GM18511 (cell line): ENCODE measurements around the gene LYAR.
"Not testable (repeated sequence)": the region's sequence is repeated elsewhere in the genome, so short reads cannot be mapped to it uniquely, and the experiment has no call there.

Experiments used
- ATAC-seq: cut with Tn5 transposase; IDR thresholded peaks from one replicate; pipeline ENCODE4 v1.9.1; 2021; ENCODE audit warnings: mild to moderate bottlenecking, moderate library complexity; ENCODE audit not compliant: unreplicated experiment

The LYAR gene

GRCh38 chr4:4269331-4269731 lies 20.6 kb downstream of the LYAR start:
- no peak for ATAC-seq

DNA sequence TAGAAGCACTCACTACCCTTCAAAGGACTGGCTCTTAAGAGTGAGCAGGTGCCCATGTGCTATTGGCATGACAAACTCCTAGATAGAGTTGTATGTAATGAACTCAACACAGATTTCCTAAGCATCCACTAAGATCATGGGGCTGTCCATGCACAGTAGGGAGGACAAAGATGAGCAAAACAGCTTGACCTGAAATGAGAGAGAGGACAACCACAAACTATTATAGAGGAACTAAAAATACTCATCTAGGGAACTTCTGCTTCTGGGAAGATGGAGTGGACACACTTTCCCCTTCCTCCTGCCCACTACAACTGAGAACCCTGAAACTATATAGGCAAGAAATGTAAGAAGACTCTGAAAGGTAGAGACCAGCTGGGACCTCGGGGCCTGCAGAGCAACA lies 21.2 kb downstream of the LYAR start:
- no peak for ATAC-seq

- ATAC-seq: no peak
Observed at GRCh38 chr4:4267981-4268380, 22.0 kb downstream of the LYAR start.

GRCh38 chr4:4260185-4260751 lies 29.7 kb downstream of the LYAR start:
- no peak for ATAC-seq

GRCh38 chr4:4259484-4260100 lies 30.4 kb downstream of the LYAR start:
- ATAC-seq: no peak

GRCh38 chr4:4257705-4258104 lies 32.2 kb downstream of the LYAR start:
- ATAC-seq: not testable (repeated sequence)

DNA sequence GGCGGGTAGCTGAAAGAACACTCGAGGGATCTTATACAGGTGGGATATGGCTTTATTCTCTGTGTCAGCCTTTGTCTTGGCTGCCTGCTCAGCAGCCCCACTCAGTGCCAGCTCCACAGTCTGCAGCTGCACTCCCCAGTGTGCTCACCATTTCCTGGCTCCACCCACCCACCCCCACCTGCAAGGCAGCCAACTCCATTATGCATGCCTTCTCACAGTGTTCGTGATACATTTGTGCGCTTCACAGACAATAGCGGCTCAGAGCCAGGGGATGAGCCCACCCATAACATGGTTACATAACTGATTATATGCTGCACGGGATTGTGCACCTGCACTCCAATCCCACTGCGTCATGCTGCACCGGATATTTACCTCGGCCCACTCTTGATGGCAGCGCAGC lies 33.2 kb downstream of the LYAR start:
- ATAC-seq: no peak

DNA sequence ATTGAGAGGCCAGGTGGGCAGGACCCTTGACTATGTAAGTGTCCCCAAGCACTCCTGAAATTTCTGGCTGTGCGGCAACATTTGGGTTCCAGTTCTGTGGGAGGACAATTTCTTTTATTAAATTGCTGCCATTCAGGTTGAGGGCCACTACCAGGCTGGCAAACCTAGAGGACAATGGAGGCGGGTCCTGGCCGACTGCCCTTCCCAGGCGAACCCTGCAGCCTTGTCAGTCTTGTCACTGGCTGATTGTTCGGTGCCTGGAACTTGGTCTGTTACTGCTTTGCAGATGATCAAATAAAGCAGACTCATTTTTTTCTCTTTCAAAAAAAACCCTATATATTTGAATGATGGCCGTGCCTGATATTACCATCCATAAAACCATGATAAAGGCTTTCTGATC lies 35.3 kb downstream of the LYAR start:
- no peak for ATAC-seq

DNA sequence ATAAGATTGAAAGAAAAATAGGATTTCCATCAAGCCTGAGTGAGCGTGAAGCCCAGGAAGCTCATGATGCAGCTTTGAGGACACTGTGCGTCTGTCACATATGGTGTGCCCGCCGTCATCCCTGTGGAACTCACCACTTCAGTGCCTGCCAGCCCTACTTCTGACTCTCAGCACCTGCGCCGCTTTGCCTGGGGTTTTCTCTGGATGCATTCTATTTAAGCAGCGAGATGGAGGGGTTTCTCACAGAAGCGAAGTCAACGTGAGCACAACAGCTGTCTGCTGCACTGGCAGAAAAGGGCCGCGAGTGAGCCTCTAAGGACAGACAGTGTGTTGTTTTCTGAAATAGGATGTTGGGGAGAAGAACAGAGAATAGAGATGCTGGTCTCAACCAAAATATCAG lies 35.8 kb downstream of the LYAR start:
- ATAC-seq: no peak

GRCh38 chr4:4249866-4250265 lies 40.1 kb downstream of the LYAR start:
- ATAC-seq: no peak

DNA sequence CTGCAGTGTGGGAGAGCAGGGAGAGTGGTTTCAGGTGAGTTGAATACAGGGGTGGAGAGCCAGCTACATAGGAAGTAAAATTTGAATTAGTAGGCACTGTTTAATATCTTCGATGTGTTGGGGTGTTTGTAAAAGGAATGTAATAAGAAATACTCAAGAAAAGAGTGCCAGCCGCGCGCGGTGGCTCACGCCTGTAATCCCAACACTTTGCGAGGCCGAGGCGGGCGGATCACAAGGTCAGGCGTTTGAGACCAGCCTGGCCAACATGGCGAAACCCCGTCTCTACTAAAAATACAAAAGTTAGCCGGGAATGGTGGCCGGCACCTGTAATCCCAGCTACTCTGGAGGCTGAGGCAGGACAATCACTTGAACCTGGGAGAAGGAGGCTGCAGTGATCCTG lies 40.6 kb downstream of the LYAR start:
- not testable (repeated sequence) for ATAC-seq

DNA sequence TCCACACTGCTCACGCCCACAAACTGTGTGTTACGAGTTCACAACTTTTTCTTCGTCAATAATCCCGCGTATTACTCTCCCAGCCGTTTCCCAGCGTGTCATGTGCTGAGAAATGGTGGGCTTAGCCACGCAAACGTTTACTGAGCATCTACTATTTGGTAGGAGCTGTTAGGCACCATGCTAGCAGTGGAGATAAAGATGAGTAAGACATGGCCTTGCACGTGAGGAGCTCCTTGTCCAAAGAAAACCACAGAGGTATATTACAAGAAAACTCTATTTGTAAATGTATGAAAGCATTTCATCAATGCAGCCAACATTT lies 41.1 kb downstream of the LYAR start:
- no peak for ATAC-seq

- ATAC-seq: peak; percentile 98
Observed at GRCh38 chr4:4248029-4248884, 41.7 kb downstream of the LYAR start, which contains the start of gene TMEM128. Gene TMEM128, minus strand, starts transcription at chr4:4248223. Its CDS starts 21 bp downstream, at chr4:4248202.

DNA sequence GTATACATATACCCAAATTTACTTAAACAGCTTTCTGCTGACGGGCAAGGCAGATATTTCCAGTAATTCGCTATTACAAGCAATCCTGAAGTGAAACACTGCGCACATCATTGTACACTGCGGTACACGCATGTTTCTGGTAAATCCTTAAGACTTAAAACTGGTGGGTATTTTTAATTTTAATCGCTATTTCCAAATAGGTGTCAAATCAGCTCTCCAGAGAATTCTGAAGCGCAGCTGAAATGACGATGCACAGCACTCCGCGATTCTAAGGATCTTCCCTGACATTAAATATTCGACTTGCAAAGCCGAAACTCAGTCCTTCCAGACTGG lies 42.3 kb downstream of the LYAR start:
- peak; percentile 36 for ATAC-seq

- ATAC-seq: no peak
Observed at GRCh38 chr4:4245172-4245571, 44.8 kb downstream of the LYAR start.

DNA sequence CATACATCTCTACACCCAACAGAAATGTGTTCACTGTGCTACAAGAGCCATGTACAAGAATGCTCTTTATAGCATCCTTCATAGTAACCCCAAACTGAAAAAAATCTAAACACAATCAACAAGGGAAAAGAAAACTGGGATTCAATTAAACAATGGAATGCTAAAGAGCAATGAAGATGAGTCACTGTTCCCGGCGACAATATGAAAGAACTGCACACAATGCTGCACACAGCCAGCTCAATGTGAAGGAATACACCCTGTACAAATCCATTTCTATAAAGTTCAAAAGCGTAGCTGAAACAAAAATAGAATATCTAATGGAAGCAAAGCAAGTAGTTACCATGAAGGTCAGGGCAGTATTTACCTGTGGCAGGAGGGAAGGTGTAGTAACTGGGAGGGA lies 50.4 kb downstream of the LYAR start:
- ATAC-seq: not testable (repeated sequence)

DNA sequence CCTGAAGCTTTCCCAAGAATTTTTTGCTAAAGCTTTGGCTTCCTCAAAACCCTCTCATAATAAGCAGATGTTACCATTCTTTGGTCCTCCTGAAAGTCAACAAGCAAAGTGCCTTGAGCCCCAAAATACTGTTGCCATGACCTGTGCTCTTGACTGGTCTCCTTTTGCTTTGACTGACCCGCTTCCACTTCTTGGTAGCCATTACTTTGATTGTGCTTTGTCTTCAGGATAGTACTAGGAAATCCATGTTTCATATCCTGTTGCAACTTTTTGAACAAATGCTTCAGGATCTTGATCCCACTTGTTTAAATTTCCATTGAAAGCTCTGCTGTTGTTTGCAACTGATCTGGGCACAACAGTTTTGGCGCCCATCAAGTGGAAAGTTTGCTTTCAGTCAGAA lies 56.3 kb downstream of the LYAR start:
- ATAC-seq: no peak

DNA sequence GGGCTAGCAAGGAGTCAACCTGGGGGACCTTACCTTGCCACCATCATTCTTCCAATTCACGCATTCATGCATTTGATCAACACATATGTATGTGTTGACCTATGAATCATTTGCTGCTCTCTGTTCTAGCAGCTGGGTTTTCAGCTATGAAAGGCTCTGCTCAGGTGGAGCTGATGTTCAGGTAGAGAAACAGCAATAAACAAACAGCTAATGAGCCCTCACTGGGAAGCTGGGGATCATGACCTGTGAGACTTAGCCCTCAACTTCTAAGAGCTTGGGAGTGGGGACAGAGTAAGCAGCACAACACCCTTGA lies 61.6 kb downstream of the LYAR start:
- no peak for ATAC-seq

GRCh38 chr4:4227510-4228355 lies 62.2 kb downstream of the LYAR start:
- ATAC-seq: no peak

DNA sequence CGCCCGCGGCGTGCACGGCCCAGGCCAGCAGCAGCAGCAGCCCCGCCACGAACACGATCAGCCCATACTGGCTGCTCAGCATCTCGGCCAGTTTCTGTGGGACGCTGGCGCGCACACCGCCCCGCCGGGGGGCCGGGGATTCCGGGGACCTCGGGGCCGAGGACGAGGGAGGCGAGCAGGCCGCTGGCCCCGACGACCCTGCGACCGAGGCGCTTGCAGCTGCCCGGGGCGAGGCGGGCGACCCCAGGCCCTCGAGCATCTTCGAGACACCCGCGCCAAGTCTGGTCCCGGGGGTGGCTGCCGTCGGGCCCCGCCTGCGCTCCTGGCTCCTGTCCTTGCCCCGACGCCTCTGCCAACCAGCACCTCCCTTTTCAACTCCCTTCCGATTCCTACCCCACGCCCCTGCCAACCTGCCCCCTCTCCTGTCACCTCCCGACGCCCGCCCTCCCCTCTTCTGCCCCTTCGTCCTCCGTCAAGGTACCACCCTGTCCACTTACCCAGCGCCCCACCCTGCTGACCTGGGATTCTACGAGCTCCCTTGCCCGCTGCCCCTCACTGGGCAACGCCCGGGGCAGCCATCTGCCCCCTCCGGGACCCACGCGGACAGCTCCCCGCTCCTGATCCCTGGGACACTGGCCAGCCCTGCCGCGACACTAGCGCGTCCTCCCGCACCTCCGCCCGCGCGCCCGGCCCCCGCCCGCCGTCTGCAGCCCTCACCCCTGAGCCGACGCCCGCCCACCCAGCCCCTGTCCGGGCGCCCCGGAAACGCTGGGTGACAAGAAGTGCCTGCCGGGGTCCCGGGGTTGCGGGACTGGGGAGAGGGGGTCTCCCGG lies 63.1 kb downstream of the LYAR start, which contains the start of gene OTOP1:
OTOP1 (minus strand) TSS at position 324 of the 833 bp plus-strand sequence; CDS start at position 259, 65 bp downstream.
- ATAC-seq: no peak
